B cell (primary cell): ENCODE measurements around the gene CCHCR1. TPM values are rescaled to one million over a fixed set of nuclear protein-coding genes. Genes with fewer than 3 reads are reported as not detected.

Source experiments
- ATAC-seq: fragments of 200-7000 bp; cut with Tn5 transposase; one replicate; pipeline ENCODE4 v1.10.0; 2021; ENCODE audit warnings: low read depth, mild to moderate bottlenecking, moderate number of reproducible peaks, moderate library complexity
- CTCF ChIA-PET: fragments of 350-600 bp; sonication (Branson Sonifier 250); formaldehyde crosslinking; loops from one replicate; lab custom pipeline; 2021; ENCODE audit warnings: antibody characterized with exemption, inconsistent platforms; lab: Charles Lee
- POLR2A ChIA-PET: fragments of 350-600 bp; sonication (Branson Sonifier 250); formaldehyde crosslinking; loops from one replicate; lab custom pipeline; 2021; ENCODE audit warnings: antibody characterized with exemption; lab: Charles Lee
- DNase-seq: peaks from one replicate; pipeline ENCODE4 v3.0.0; 2013
- H2AFZ ChIP-seq: 2 replicates; pipeline ENCODE4 v1.6.1; 2012; ENCODE audit warnings: mild to moderate bottlenecking, low read depth, low read length; ENCODE audit not compliant: insufficient read depth, poor library complexity, severe bottlenecking
- H3K27ac ChIP-seq, 2 donors: 1 replicate in 1 of 2; 2 replicates in 1 of 2; pipeline ENCODE4 v1.5.1; 2012 to 2013; ENCODE audit warnings: low read length in 2 of 2, mild to moderate bottlenecking in 2 of 2, moderate library complexity in 1 of 2
- H3K27me3 ChIP-seq, 4 experiments: fragments of 200-600 bp in 1 of 4; sonication (generic) in 1 of 4; replicated peaks in 1 of 4; 1 replicate in 2 of 4; 2 replicates in 2 of 4; pipeline versions ENCODE4 v1.6.1 to v1.7.0; 2013 to 2016; ENCODE audit warnings: low read length in 3 of 4, mild to moderate bottlenecking in 2 of 4, mixed read lengths in 1 of 4, moderate library complexity in 1 of 4; ENCODE audit not compliant: insufficient read depth in 4 of 4, control insufficient read depth in 3 of 4; ENCODE audit errors: control extremely low read depth in 1 of 4
- H3K36me3 ChIP-seq, 2 experiments: replicated peaks in 1 of 2; 1 replicate in 1 of 2; 2 replicates in 1 of 2; pipeline versions ENCODE4 v1.6.1 to v1.7.1; 2013; ENCODE audit warnings: low read length in 1 of 2; ENCODE audit not compliant: insufficient read depth in 2 of 2, control insufficient read depth in 1 of 2; ENCODE audit errors: control extremely low read depth in 1 of 2, extremely low read depth in 1 of 2
- H3K4me1 ChIP-seq, 2 donors: fragments of 200-600 bp in 1 of 2; sonication (generic) in 1 of 2; 1 replicate in 1 of 2; 2 replicates in 1 of 2; pipeline versions ENCODE4 v1.5.1 to v1.6.1; 2013 to 2017; ENCODE audit warnings: low read length in 2 of 2; ENCODE audit not compliant: control insufficient read depth in 2 of 2, insufficient read depth in 2 of 2
- H3K4me2 ChIP-seq: replicated peaks from 2 replicates; pipeline ENCODE3; 2012; ENCODE audit warnings: mild to moderate bottlenecking, low read depth, low read length; ENCODE audit not compliant: poor library complexity, severe bottlenecking
- H3K4me3 ChIP-seq, 5 experiments: fragments of 200-600 bp in 1 of 5; sonication (generic) in 1 of 5; 1 replicate in 3 of 5; 2 replicates in 2 of 5; pipeline versions ENCODE4 v1.5.1 to v1.7.0; 2011 to 2016; ENCODE audit warnings: low read length in 4 of 5, mild to moderate bottlenecking in 4 of 5, low read depth in 2 of 5, control low read depth in 1 of 5, moderate library complexity in 1 of 5; ENCODE audit not compliant: insufficient read depth in 1 of 5; ENCODE audit errors: control extremely low read depth in 1 of 5, extremely low read depth in 1 of 5
- H3K79me2 ChIP-seq: fragments of 200-600 bp; sonication (generic); one replicate; pipeline ENCODE4 v1.6.0; 2016; ENCODE audit warnings: low read length; ENCODE audit not compliant: control insufficient read depth, insufficient read depth
- H3K9ac ChIP-seq: fragments of 200-600 bp; sonication (generic); 2 replicates; pipeline ENCODE4 v1.6.1; 2017; ENCODE audit warnings: mild to moderate bottlenecking, low read length, moderate library complexity
- H3K9me3 ChIP-seq, 3 donors: one replicate each; pipeline versions ENCODE4 v1.6.1 to v1.7.1; 2013; ENCODE audit warnings: low read length in 2 of 3; ENCODE audit not compliant: control insufficient read depth in 2 of 3, insufficient read depth in 1 of 3; ENCODE audit errors: control extremely low read depth in 1 of 3
- H4K20me1 ChIP-seq: 2 replicates; pipeline ENCODE4 v1.6.0; 2012; ENCODE audit warnings: mild to moderate bottlenecking, low read length; ENCODE audit not compliant: insufficient read depth, control insufficient read depth, poor library complexity, severe bottlenecking
- H3K27ac Mint-ChIP-seq: one replicate; pipeline ENCODE4 v1.8.0; 2021; ENCODE audit warnings: mixed read lengths
- H3K27me3 Mint-ChIP-seq: one replicate; pipeline ENCODE4 v1.8.0; 2021; ENCODE audit warnings: mixed read lengths
- H3K4me1 Mint-ChIP-seq: one replicate; pipeline ENCODE4 v1.8.0; 2021; ENCODE audit warnings: mixed read lengths
- H3K4me3 Mint-ChIP-seq: one replicate; pipeline ENCODE4 v1.8.0; 2021; ENCODE audit warnings: mixed read lengths
- H3K9me3 Mint-ChIP-seq: one replicate; pipeline ENCODE4 v1.8.0; 2022; ENCODE audit warnings: mixed read lengths; ENCODE audit not compliant: insufficient read depth
- EZH2 ChIP-seq: IDR thresholded peaks from 2 replicates; pipeline ENCODE4 v1.6.1; 2012; ENCODE audit warnings: borderline replicate concordance, low read depth, mild to moderate bottlenecking, moderate library complexity, low read length; ENCODE audit not compliant: insufficient read depth, poor library complexity, severe bottlenecking
- WGBS: methylation state at CpG from one replicate; pipeline ENCODE4 v1.1.5; 2013; ENCODE audit warnings: missing lambda C conversion rate; ENCODE audit not compliant: insufficient coverage; 5-methylcytosine and 5-hydroxymethylcytosine counted together
- intact Hi-C: fragments of 100-400 bp; cut with micrococcal nuclease; formaldehyde crosslinking; loops from one replicate; pipeline ENCODE4 v1.10.0; 2022
- polyA plus RNA-seq: library from polyadenylated mRNA; depleted of rRNA; stranded (reverse); fragments of >200 nt; gene quantifications from 2 replicates; pipeline ENCODE4 v1.2.3, GENCODE V29; 2012
- total RNA-seq, 2 donors: library from RNA; stranded (reverse); fragments of 120-200 nt in 1 of 2; gene quantifications; 1 replicate in 1 of 2; 2 replicates in 1 of 2; pipeline versions ENCODE4 v1.2.3 to v1.2.4, GENCODE V29; 2013 to 2022
- TF ChIP-seq, protein P1 (sequence below): fragments of 200-600 bp; IDR thresholded peaks from one replicate; pipeline ENCODE4 v1.8.0; 2022; ENCODE audit warnings: antibody characterized with exemption, mild to moderate bottlenecking

The CCHCR1 gene
- total and polyA plus RNA-seq, 2 donors (not counting 1 experiment from before 2014, with no cell fraction given), result 17.0 to 34.7 TPM

DNA sequence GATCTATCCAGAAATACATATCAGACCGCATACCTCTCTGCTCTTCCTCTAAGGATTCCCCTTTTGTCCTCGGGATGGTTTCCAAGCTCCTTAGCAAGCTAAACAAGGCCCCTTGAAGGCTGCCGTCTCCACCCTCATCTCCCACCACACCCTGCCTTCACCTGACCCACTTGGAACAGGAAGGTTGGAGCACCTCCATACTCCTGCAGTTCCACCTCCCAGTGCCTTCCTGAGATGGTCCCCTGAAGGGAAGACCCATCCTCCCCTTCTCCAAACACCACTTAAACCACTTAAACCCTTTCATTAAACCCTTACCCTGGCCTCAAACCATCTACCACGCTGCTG is 21.4 kb upstream of the CCHCR1 start:
- no peak for ATAC-seq
- Mint-ChIP-seq H3K4me1 (peaks cover 9% of the 10 kb centered on the region), H3K9me3 (no peaks in the 10 kb centered on the region), H3K4me3 (no peak overlapping the region), H3K27me3 (no peaks in the 10 kb centered on the region), H3K27ac (no peak overlapping the region)
- ChIA-PET POLR2A (no interaction called here), CTCF (interaction anchor here (1.6 kb wide), 1 partner anchor 188 kb away, joined by 3 read pairs; no protein-coding TSS in a partner anchor)
- WGBS, result 94% methylated on average over 4 of the region's 4 CpGs
- H3K9me3 ChIP-seq, result no peaks in the 10 kb centered on the region
- no peaks in the 10 kb centered on the region for H4K20me1 ChIP-seq
- peaks cover 0 to 5% of the 10 kb centered on the region in 2 donors for H3K4me1 ChIP-seq
- no peaks in the 10 kb centered on the region for H3K36me3 ChIP-seq
- no peak overlapping the region for H3K4me2 ChIP-seq
- no peak overlapping the region for H3K27ac ChIP-seq
- no peaks in the 10 kb centered on the region for H3K27me3 ChIP-seq
- intact Hi-C loops, result no loop called here
- H3K9ac ChIP-seq, result no peak overlapping the region
- no peak overlapping the region for H3K4me3 ChIP-seq
- no peaks in the 10 kb centered on the region for H3K79me2 ChIP-seq
- no peak for DNase-seq
- no peak overlapping the region for H2AFZ ChIP-seq
- TF ChIP-seq, protein P1, sequence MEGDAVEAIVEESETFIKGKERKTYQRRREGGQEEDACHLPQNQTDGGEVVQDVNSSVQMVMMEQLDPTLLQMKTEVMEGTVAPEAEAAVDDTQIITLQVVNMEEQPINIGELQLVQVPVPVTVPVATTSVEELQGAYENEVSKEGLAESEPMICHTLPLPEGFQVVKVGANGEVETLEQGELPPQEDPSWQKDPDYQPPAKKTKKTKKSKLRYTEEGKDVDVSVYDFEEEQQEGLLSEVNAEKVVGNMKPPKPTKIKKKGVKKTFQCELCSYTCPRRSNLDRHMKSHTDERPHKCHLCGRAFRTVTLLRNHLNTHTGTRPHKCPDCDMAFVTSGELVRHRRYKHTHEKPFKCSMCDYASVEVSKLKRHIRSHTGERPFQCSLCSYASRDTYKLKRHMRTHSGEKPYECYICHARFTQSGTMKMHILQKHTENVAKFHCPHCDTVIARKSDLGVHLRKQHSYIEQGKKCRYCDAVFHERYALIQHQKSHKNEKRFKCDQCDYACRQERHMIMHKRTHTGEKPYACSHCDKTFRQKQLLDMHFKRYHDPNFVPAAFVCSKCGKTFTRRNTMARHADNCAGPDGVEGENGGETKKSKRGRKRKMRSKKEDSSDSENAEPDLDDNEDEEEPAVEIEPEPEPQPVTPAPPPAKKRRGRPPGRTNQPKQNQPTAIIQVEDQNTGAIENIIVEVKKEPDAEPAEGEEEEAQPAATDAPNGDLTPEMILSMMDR, result no peak
- no peak for TF ChIP-seq EZH2

DNA sequence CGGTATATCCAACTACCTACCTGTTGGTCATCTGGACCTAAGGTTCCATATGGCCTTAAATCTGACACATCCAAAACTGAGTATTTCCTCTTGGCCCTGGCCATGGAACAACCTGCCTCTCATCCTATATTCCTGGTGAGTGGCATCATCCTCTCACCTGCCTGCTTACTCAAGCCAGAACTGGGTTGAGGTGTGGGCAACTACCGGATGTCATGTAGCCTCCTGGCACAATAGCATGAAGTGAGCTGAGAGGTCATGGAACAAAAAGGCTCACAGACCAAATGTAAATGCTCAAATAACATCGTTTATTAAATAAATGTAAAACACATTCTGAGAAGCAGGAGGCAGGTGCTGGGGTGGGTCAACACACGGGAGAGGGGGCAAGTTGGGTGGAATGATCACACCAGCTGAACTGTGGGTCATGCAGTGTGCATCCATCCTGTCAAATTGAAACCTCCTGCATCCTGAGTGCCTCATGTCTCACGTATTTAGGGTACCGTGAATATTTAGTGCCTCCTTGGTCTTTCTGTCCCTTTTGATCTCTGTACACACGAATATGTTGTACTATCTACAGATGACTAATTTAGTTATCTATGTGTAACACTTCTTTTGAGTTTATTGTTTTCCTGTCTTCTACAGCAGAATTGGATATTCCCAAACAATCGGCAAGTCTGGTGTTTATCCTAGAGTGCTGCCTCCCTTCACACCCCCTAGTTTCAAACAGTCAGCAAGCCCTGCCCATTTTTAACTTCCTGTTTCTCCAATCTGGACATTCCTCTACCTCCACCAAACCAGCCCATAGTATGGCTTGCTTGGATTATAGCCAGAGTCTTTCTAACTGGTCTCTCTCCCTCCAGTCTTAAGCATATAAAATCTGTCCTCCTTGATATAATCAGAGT is 20.8 kb upstream of the CCHCR1 start:
- no peaks in the 10 kb centered on the region for H3K9me3 ChIP-seq
- no peaks in the 10 kb centered on the region for H3K36me3 ChIP-seq
- 66% methylated on average over 3 of the region's 8 CpGs for WGBS
- H3K27me3 ChIP-seq, result no peaks in the 10 kb centered on the region
- no peak overlapping the region for H3K27ac Mint-ChIP-seq
- ATAC-seq, result no peak
- H3K4me3 ChIP-seq, result no peak overlapping the region
- H3K9ac ChIP-seq, result no peak overlapping the region
- no peak overlapping the region for H3K4me2 ChIP-seq
- H3K4me1 ChIP-seq, result peaks cover 0 to 5% of the 10 kb centered on the region in 2 donors
- no peak for DNase-seq
- H3K9me3 Mint-ChIP-seq, result no peaks in the 10 kb centered on the region
- H3K79me2 ChIP-seq, result no peaks in the 10 kb centered on the region
- intact Hi-C loops, result no loop called here
- TF ChIP-seq, protein P1, result no peak
- TF ChIP-seq EZH2, result no peak
- H2AFZ ChIP-seq, result no peak overlapping the region
- H3K27me3 Mint-ChIP-seq, result no peaks in the 10 kb centered on the region
- no peaks in the 10 kb centered on the region for H4K20me1 ChIP-seq
- H3K4me1 Mint-ChIP-seq, result peaks cover 9% of the 10 kb centered on the region
- CTCF ChIA-PET, result interaction anchor here (0.6 kb wide), 1 partner anchor 187 kb away, joined by 3 read pairs; no protein-coding TSS in a partner anchor
- H3K27ac ChIP-seq, result no peak overlapping the region
- POLR2A ChIA-PET, result no interaction called here
- no peak overlapping the region for H3K4me3 Mint-ChIP-seq
